Cardiac muscle cell (in vitro differentiated cells and primary cell): ENCODE results near the gene FAM83G. TPM values are rescaled to one million over a fixed set of nuclear protein-coding genes. Genes with fewer than 3 reads are reported as not detected.
A peak's percentile ranks its signal among the peaks of the same experiment; 100 is the strongest.

Experiments used
- DNase-seq, 2 donors: peaks; one replicate each; pipeline versions ENCODE4 v3.0.0 to v3.0.0-alpha.2; 2010 to 2017; ENCODE audit warnings: low read depth in 1 of 2, low spot score in 1 of 2
- H3K27ac ChIP-seq: fragments of 200-600 bp; sonication (generic); 2 replicates; pipeline ENCODE4 v1.5.1; 2016
- H3K27me3 ChIP-seq: fragments of 200-600 bp; sonication (generic); 2 replicates; pipeline ENCODE4 v1.6.0; 2016; ENCODE audit warnings: control low read depth
- H3K36me3 ChIP-seq: fragments of 200-600 bp; sonication (generic); 2 replicates; pipeline ENCODE4 v1.5.1; 2016; ENCODE audit warnings: control low read depth
- H3K4me1 ChIP-seq: fragments of 200-600 bp; sonication (generic); 2 replicates; pipeline ENCODE4 v1.8.1; 2017; ENCODE audit warnings: low read depth, mild to moderate bottlenecking, mixed run types
- H3K4me3 ChIP-seq: fragments of 200-600 bp; sonication (generic); 2 replicates; pipeline ENCODE4 v1.5.1; 2016; ENCODE audit warnings: mild to moderate bottlenecking
- H3K9me3 ChIP-seq: fragments of 200-600 bp; sonication (generic); 2 replicates; pipeline ENCODE4 v1.5.1; 2017; ENCODE audit warnings: low read depth, mild to moderate bottlenecking, control low read depth
- polyA plus RNA-seq: library from polyadenylated mRNA; unstranded; fragments of >200 nt; fragmentation: Nextera tagmentation; extraction: Ambion mirVana; gene quantifications from 2 replicates; pipeline ENCODE4 v1.2.1, GENCODE V29; 2016
- total RNA-seq: library from RNA; depleted of rRNA; stranded (reverse); fragments of >200 nt; gene quantifications from 2 replicates; pipeline ENCODE4 v1.2.3, GENCODE V29; 2016
- TF ChIP-seq, protein P1 (sequence below): IDR thresholded peaks from 2 replicates; pipeline ENCODE4 v1.5.1; 2012; ENCODE audit warnings: low read depth, mild to moderate bottlenecking, low read length

Gene FAM83G
- total and polyA plus RNA-seq, 2 experiments from 2014 or later = 0.83 to 8.0 TPM

- no peak for DNase-seq
- H3K4me1 ChIP-seq = peaks cover 6% of the 10 kb centered on the region
- TF ChIP-seq, protein P1, sequence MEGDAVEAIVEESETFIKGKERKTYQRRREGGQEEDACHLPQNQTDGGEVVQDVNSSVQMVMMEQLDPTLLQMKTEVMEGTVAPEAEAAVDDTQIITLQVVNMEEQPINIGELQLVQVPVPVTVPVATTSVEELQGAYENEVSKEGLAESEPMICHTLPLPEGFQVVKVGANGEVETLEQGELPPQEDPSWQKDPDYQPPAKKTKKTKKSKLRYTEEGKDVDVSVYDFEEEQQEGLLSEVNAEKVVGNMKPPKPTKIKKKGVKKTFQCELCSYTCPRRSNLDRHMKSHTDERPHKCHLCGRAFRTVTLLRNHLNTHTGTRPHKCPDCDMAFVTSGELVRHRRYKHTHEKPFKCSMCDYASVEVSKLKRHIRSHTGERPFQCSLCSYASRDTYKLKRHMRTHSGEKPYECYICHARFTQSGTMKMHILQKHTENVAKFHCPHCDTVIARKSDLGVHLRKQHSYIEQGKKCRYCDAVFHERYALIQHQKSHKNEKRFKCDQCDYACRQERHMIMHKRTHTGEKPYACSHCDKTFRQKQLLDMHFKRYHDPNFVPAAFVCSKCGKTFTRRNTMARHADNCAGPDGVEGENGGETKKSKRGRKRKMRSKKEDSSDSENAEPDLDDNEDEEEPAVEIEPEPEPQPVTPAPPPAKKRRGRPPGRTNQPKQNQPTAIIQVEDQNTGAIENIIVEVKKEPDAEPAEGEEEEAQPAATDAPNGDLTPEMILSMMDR = no peak
- H3K27me3 ChIP-seq = no peaks in the 10 kb centered on the region
- no peak overlapping the region for H3K4me3 ChIP-seq
- H3K36me3 ChIP-seq = no peaks in the 10 kb centered on the region
- no peak overlapping the region for H3K27ac ChIP-seq
- H3K9me3 ChIP-seq = no peaks in the 10 kb centered on the region
Measured at GRCh38 chr17:18995220-18995619, 9.3 kb downstream of the FAM83G start.

GRCh38 chr17:18994631-18995030, 9.9 kb downstream of the FAM83G start:
- H3K9me3 ChIP-seq = no peaks in the 10 kb centered on the region
- DNase-seq = peak in 1 of 2 donors; percentile 21
- peaks cover 6% of the 10 kb centered on the region for H3K4me1 ChIP-seq
- no peaks in the 10 kb centered on the region for H3K27me3 ChIP-seq
- TF ChIP-seq, protein P1 = no peak
- H3K27ac ChIP-seq = no peak overlapping the region
- no peaks in the 10 kb centered on the region for H3K36me3 ChIP-seq
- no peak overlapping the region for H3K4me3 ChIP-seq

GRCh38 chr17:18993905-18994526, 10.5 kb downstream of the FAM83G start:
- H3K9me3 ChIP-seq = no peaks in the 10 kb centered on the region
- DNase-seq = peak in 1 of 2 donors; percentile 48
- H3K27me3 ChIP-seq = no peaks in the 10 kb centered on the region
- H3K4me3 ChIP-seq = no peak overlapping the region
- TF ChIP-seq, protein P1 = no peak
- H3K4me1 ChIP-seq = peaks cover 6% of the 10 kb centered on the region
- H3K27ac ChIP-seq = no peak overlapping the region
- H3K36me3 ChIP-seq = no peaks in the 10 kb centered on the region

DNA sequence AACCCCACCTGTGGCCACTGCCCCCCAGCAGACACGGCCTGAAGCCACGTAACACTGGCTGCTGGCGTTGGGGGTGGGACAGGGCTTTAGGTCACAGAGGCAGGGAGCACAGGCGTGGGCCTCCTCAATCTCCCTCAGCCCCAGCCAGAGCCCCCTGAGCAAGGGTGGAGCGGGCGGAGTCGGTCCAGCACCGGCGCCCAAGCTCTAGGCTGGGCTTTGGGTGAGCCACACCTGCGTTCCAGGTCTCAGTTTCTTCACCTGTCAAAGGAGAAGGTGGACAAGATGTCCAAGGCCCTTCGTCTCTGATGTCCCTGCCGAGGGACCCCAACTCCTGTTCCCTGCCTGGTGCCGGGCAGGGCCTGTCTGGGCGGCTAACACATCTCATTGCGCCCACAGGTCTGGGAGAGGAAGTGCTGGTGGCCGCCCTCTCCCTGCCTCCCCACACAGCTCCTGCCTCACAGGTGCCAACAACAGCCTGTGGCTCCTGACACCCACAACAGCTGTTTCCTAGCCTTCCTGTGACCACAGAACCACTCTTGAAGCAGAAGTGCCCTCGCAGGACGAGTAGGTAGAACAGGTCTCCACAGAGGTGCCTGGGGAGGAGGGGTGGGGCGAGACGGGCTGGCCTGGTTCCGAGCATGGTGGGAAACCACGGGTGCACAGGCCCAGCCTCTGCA, 12.0 kb downstream of the FAM83G start:
- peaks cover 3% of the 10 kb centered on the region for H3K4me1 ChIP-seq
- H3K27me3 ChIP-seq = no peaks in the 10 kb centered on the region
- TF ChIP-seq, protein P1 = no peak
- H3K36me3 ChIP-seq = no peaks in the 10 kb centered on the region
- no peak overlapping the region for H3K4me3 ChIP-seq
- no peaks in the 10 kb centered on the region for H3K9me3 ChIP-seq
- no peak overlapping the region for H3K27ac ChIP-seq
- DNase-seq = no peak

- Histone ChIP-seq H3K4me3 (no peak overlapping the region), H3K36me3 (no peaks in the 10 kb centered on the region), H3K27ac (no peak overlapping the region), H3K27me3 (no peaks in the 10 kb centered on the region), H3K9me3 (no peaks in the 10 kb centered on the region), H3K4me1 (peaks cover 5% of the 10 kb centered on the region)
- TF ChIP-seq, protein P1 = no peak
- DNase-seq = no peak
Measured at GRCh38 chr17:18991531-18992315, 12.8 kb downstream of the FAM83G start.
